Breast epithelium (tissue), 4 donors: ENCODE measurements around the gene RNASEH2C. TPM values are rescaled to one million over a fixed set of nuclear protein-coding genes. Genes with fewer than 3 reads are reported as not detected.
"Not testable (repeated sequence)": the region's sequence is repeated elsewhere in the genome, so short reads cannot be mapped to it uniquely, and the experiment has no call there.

Experiments used
- DNase-seq, 2 donors: peaks; one replicate each; pipeline ENCODE4 v3.0.0-alpha.2; 2019; ENCODE audit warnings: low spot score in 2 of 2
- H3K27ac ChIP-seq, 2 donors: fragments of 200-600 bp; sonication (generic) in 1 of 2; one replicate each; pipeline ENCODE4 v1.5.1; 2016 to 2019; ENCODE audit warnings: mild to moderate bottlenecking in 1 of 2
- H3K27me3 ChIP-seq, 2 donors: fragments of 200-600 bp; sonication (generic) in 1 of 2; one replicate each; pipeline versions ENCODE4 v1.5.1 to v1.6.0; 2017 to 2019; ENCODE audit warnings: control low read depth in 1 of 2, mild to moderate bottlenecking in 1 of 2
- H3K36me3 ChIP-seq: fragments of 200-600 bp; one replicate; pipeline ENCODE4 v1.5.1; 2019
- H3K4me1 ChIP-seq, 2 donors: fragments of 200-600 bp; sonication (generic); one replicate each; pipeline ENCODE4 v1.5.1; 2016 to 2019; ENCODE audit warnings: control low read depth in 1 of 2
- H3K4me3 ChIP-seq, 3 donors: fragments of 200-600 bp; sonication (generic); 1 replicate in 2 of 3; 2 replicates in 1 of 3; pipeline ENCODE4 v1.5.1; 2016 to 2019; ENCODE audit warnings: mild to moderate bottlenecking in 3 of 3, moderate library complexity in 2 of 3
- H3K9me3 ChIP-seq, 2 donors: fragments of 200-600 bp; sonication (generic) in 1 of 2; one replicate each; pipeline ENCODE4 v1.5.1; 2016 to 2019; ENCODE audit warnings: control low read depth in 1 of 2
- POLR2A ChIP-seq: fragments of 450-650 bp; IDR thresholded peaks from one replicate; pipeline ENCODE4 v1.6.1; 2016; ENCODE audit warnings: antibody characterized with exemption, mild to moderate bottlenecking, moderate library complexity
- POLR2AphosphoS5 ChIP-seq, 3 donors: sonication (generic); formaldehyde crosslinking; IDR thresholded peaks; one replicate each; pipeline ENCODE4 v1.6.1; 2017; ENCODE audit warnings: antibody characterized with exemption in 3 of 3
- intact Hi-C: fragments of 100-400 bp; cut with DNase I; formaldehyde crosslinking; loops from one replicate; pipeline ENCODE4 v1.15.1; 2023; ENCODE audit warnings: low total_unique reads
- total RNA-seq, 3 donors: library from RNA; depleted of rRNA; stranded (reverse); fragments of >200 nt; gene quantifications; one replicate each; pipeline ENCODE4 v1.1.0, GENCODE V29; 2016
- TF ChIP-seq, protein P1 (sequence below), 3 donors: fragments of 450-650 bp; IDR thresholded peaks; one replicate each; pipeline ENCODE4 v1.5.1; 2016 to 2017; ENCODE audit warnings: antibody characterized with exemption in 3 of 3, mild to moderate bottlenecking in 3 of 3, moderate library complexity in 3 of 3

The RNASEH2C gene
- 100 to 1,000 TPM in 1 of 3 donors, 10 to 100 TPM in 2; 89.1 to 110 (median 99.8) TPM for total RNA-seq

DNA sequence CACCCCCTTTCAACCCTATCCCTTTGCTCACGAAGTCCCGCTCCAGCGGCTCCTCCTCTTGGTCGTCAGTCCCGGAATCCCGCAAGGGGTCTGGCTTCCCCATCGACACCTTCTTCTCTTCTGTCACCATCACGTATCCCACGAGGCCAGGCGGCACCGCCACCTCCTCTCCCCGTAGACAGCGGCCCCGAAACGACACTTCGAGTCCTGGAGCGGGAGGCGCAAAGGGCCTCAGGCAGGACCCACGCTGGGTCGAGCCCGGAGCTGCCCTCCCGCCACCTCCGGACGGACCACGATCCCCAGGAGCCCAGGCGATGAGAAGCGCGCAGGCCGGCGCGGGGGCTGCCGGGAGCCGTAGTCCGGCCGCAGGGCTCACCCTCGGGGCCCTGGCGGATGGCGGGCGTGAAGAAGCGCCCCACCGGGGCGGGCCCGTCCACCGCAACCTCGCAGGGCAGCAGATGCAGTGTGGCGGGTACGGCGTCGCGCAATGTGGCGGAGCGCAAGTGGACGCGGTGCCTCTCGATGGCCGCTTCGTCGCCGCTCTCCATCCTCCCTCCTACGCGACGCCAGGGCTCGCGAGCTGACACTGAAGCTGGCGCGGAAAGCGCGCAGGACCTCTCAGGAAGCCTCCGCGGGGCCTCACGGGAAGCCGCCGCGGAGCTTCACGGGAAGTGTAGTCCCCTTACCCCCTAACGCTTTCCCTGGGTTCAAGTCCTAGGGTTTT is at the start of gene RNASEH2C:
Gene RNASEH2C (minus strand): TSS at position 588 of the 724 bp plus-strand sequence. CDS start 40 bp downstream, at position 548.
- Histone ChIP-seq H3K4me3 (peak within 1 kb of the TSS; percentile 62 to 82 (median 77)), H3K4me1 (peaks cover 5 to 12% of the 10 kb centered on the region in 2 donors), H3K27ac (peak within 1 kb of the TSS; percentile 79 to 87), H3K27me3 (no peaks in the 10 kb centered on the region), H3K36me3 (no peaks in the 10 kb centered on the region), H3K9me3 (no peaks in the 10 kb centered on the region)
- intact Hi-C loops = no loop called here
- peak; percentile 66 to 77 for DNase-seq
- peak; percentile 81 to 88 (median 83) for TF ChIP-seq POLR2AphosphoS5 (IDR thresholded peaks at IDR 0.05)
- peak; percentile 37 for TF ChIP-seq POLR2A
- TF ChIP-seq, protein P1, sequence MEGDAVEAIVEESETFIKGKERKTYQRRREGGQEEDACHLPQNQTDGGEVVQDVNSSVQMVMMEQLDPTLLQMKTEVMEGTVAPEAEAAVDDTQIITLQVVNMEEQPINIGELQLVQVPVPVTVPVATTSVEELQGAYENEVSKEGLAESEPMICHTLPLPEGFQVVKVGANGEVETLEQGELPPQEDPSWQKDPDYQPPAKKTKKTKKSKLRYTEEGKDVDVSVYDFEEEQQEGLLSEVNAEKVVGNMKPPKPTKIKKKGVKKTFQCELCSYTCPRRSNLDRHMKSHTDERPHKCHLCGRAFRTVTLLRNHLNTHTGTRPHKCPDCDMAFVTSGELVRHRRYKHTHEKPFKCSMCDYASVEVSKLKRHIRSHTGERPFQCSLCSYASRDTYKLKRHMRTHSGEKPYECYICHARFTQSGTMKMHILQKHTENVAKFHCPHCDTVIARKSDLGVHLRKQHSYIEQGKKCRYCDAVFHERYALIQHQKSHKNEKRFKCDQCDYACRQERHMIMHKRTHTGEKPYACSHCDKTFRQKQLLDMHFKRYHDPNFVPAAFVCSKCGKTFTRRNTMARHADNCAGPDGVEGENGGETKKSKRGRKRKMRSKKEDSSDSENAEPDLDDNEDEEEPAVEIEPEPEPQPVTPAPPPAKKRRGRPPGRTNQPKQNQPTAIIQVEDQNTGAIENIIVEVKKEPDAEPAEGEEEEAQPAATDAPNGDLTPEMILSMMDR (IDR thresholded peaks at IDR 0.05) = no peak

DNA sequence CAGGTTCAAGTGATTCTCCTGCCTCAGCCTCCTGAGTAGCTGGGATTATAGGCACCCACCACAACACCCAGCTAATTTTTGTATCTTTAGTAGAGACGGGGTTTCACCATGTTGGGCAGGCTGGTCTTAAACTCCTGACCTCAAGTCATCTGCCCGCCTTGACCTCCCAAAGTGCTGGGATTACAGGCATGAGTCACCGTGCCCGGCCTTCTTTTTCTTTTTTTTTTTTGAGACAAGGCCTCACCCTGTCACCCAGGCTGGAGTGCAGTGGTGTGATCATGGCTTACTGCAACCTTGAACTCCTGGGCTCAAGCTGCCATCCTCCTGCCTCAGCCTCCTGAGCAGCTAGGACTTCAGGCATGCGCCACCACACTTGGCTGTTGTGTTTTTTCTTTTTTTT is 47.2 kb upstream of the RNASEH2C start:
- intact Hi-C loops, H3K4me3 ChIP-seq, H3K27me3 ChIP-seq, H3K27ac ChIP-seq, H3K9me3 ChIP-seq, H3K4me1 ChIP-seq, DNase-seq, H3K36me3 ChIP-seq: not testable (repeated sequence)

DNA sequence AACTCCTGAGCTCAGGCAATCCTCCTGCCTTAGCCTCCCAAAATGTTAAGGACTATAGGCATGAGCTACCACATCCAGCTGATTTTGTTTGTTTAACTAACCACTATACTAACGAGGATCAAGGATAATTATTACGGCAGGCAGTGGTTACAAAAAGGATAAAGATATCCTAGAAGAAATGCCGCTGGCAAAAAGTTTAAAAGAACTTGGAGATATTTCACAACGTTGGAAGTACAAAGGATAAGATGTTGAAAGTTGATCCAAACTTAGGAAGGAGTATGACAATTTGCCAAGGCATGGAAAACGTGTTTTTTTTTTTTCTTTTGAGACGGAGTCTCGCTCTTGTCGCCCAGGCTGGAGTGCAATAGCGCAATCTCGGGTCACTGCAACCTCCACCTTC is 46.8 kb upstream of the RNASEH2C start:
- intact Hi-C loops = no loop called here
- TF ChIP-seq POLR2AphosphoS5 (IDR thresholded peaks at IDR 0.05) = no peak
- no peak for TF ChIP-seq POLR2A
- TF ChIP-seq, protein P1 (IDR thresholded peaks at IDR 0.05) = no peak
- no peaks in the 10 kb centered on the region for H3K9me3 ChIP-seq
- H3K27ac ChIP-seq = no peak overlapping the region
- DNase-seq = no peak
- no peaks in the 10 kb centered on the region for H3K36me3 ChIP-seq
- no peak overlapping the region for H3K4me3 ChIP-seq
- H3K27me3 ChIP-seq = no peaks in the 10 kb centered on the region
- H3K4me1 ChIP-seq = no peaks in the 10 kb centered on the region

DNA sequence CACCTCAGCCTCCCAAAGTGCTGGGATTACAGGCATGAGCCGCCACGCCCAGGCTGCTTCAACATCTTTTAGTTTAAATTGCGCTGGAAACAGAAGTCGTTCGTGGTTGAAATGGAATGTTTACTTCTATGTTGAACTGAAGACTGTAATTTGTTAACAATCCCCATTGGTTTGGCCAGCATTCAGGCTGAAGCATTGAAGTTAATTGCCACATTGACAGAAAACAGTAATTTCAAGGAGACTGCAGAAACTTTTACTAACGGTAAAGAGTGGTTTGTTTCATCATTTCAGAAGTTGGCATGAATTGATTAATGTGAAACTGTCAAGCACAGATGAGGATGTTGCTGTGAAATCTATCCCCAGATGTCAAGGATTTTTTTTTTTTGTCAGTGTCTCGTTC is 45.9 kb upstream of the RNASEH2C start:
- intact Hi-C loops = no loop called here
- Histone ChIP-seq H3K36me3 (no peaks in the 10 kb centered on the region), H3K4me3 (no peak overlapping the region), H3K4me1 (no peaks in the 10 kb centered on the region), H3K9me3 (no peaks in the 10 kb centered on the region), H3K27me3 (no peaks in the 10 kb centered on the region), H3K27ac (no peak overlapping the region)
- TF ChIP-seq POLR2A (no peak), POLR2AphosphoS5 (IDR thresholded peaks at IDR 0.05) (no peak)
- TF ChIP-seq, protein P1 (IDR thresholded peaks at IDR 0.05) = no peak
- no peak for DNase-seq

DNA sequence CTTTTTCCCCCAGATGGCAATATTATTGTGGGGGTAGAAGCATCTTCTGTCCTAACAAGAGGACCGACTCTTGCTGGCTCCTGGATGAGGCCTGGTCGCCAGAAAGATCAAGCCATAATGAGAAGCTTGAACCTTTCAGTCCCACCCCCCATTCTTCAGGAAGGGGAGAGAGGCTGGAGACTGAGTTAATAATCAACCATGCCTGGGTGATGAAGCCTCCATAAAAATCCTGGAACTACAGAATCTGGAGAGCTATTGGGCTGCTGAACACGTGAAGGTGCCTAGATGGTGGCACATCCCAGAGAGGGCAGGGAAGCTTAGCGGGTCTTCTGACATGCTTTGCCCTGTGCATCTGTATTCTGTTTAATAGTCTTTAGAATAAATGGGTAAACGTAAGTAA is 43.8 kb upstream of the RNASEH2C start:
- DNase-seq = no peak
- TF ChIP-seq, protein P1 (IDR thresholded peaks at IDR 0.05) = no peak
- no peak for TF ChIP-seq POLR2A
- TF ChIP-seq POLR2AphosphoS5 (IDR thresholded peaks at IDR 0.05) = no peak
- no peak overlapping the region for H3K27ac ChIP-seq
- H3K27me3 ChIP-seq = no peaks in the 10 kb centered on the region
- intact Hi-C loops = no loop called here
- no peak overlapping the region for H3K4me3 ChIP-seq
- no peaks in the 10 kb centered on the region for H3K9me3 ChIP-seq
- no peaks in the 10 kb centered on the region for H3K36me3 ChIP-seq
- H3K4me1 ChIP-seq = no peaks in the 10 kb centered on the region

DNA sequence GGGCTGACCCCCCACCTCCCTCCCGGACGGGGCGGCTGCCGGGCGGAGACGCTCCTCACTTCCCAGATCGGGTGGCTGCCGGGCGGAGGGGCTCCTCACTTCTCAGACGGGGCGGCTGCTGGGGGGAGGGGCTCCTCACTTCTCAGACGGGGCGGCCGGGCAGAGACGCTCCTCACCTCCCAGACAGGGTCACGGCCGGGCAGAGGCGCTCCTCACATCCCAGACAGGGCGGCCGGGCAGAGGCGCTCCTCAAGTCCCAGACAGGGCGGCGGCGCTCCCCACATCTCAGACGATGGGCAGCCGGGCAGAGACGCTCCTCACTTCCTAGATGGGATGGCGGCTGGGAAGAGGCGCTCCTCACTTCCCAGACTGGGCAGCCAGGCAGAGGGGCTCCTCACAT is 42.2 kb upstream of the RNASEH2C start:
- H3K27me3 ChIP-seq, H3K4me3 ChIP-seq, H3K27ac ChIP-seq, H3K36me3 ChIP-seq, DNase-seq, H3K9me3 ChIP-seq, H3K4me1 ChIP-seq, intact Hi-C loops: not testable (repeated sequence)

DNA sequence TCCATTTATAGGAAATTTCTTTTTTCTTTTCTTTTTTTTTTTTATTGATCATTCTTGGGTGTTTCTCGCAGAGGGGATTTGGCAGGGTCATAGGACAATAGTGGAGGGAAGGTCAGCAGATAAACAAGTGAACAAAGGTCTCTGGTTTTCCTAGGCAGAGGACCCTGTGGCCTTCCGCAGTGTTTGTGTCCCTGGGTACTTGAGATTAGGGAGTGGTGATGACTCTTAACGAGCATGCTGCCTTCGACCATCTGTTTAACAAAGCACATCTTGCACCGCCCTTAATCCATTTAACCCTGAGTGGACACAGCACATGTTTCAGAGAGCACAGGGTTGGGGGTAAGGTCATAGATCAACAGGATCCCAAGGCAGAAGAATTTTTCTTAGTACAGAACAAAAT is 41.6 kb upstream of the RNASEH2C start:
- intact Hi-C loops, DNase-seq, H3K27me3 ChIP-seq, H3K36me3 ChIP-seq, H3K4me3 ChIP-seq, H3K4me1 ChIP-seq, H3K9me3 ChIP-seq, H3K27ac ChIP-seq: not testable (repeated sequence)
